ENCODE data around the gene KRTAP12-2. TPM values are rescaled to one million over a fixed set of nuclear protein-coding genes. Genes with fewer than 3 reads are reported as not detected.
"Not testable (repeated sequence)": the region's sequence is repeated elsewhere in the genome, so short reads cannot be mapped to it uniquely, and the experiment has no call there.

The KRTAP12-2 gene
- total RNA-seq, 6 donors from 2014 or later: not detected

DNA sequence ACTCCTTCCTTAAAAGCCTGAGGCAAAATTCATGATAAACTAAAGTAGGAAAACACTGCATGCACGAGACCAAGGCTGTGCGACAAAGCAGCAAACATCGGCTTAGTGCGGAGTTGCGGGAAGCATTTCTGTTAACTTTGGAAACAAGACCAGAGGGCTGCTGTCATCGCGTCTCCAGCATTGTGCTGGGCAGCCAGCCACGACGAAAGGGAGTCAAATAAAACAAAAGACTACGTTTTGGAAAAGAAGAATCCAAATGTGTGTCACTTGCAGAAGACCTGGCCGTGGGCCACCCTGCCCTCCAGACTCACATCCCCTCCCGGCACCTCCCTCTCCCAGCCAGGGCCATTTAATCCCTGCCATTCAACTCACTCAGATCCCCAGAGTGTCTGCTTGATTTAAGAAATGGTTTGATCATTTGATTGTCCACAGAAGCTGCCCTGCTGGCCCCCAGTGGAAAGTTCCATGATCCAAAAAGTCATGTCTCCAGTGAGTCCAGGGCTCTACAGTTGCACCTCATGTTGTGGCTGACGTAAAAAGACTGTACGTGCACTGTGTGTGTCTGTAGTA is 22.9 kb downstream of the KRTAP12-2 start:
- WGBS, 2 donors: 71 to 73% methylated on average over 14 of the region's 14 CpGs
- no peaks in the 10 kb centered on the region for H3K4me1 ChIP-seq
- peaks cover 0 to 17% (median 3%) of the 10 kb centered on the region in 4 donors for H3K9me3 ChIP-seq
- H3K27me3 ChIP-seq: no peaks in the 10 kb centered on the region
- ATAC-seq (ENCODE audit: low FRiP score in 2 of 2): no peak
- no peak overlapping the region for H3K4me3 ChIP-seq
- TF ChIP-seq POLR2A (IDR thresholded peaks at IDR 0.05) (no peak), EP300 (IDR thresholded peaks at IDR 0.05) (no peak), POLR2AphosphoS5 (IDR thresholded peaks at IDR 0.05) (no peak)
- TF ChIP-seq, protein P1, sequence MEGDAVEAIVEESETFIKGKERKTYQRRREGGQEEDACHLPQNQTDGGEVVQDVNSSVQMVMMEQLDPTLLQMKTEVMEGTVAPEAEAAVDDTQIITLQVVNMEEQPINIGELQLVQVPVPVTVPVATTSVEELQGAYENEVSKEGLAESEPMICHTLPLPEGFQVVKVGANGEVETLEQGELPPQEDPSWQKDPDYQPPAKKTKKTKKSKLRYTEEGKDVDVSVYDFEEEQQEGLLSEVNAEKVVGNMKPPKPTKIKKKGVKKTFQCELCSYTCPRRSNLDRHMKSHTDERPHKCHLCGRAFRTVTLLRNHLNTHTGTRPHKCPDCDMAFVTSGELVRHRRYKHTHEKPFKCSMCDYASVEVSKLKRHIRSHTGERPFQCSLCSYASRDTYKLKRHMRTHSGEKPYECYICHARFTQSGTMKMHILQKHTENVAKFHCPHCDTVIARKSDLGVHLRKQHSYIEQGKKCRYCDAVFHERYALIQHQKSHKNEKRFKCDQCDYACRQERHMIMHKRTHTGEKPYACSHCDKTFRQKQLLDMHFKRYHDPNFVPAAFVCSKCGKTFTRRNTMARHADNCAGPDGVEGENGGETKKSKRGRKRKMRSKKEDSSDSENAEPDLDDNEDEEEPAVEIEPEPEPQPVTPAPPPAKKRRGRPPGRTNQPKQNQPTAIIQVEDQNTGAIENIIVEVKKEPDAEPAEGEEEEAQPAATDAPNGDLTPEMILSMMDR (IDR thresholded peaks at IDR 0.05): no peak
- H3K27ac ChIP-seq: no peak overlapping the region
- no peaks in the 10 kb centered on the region for H3K36me3 ChIP-seq
- no peak for DNase-seq

DNA sequence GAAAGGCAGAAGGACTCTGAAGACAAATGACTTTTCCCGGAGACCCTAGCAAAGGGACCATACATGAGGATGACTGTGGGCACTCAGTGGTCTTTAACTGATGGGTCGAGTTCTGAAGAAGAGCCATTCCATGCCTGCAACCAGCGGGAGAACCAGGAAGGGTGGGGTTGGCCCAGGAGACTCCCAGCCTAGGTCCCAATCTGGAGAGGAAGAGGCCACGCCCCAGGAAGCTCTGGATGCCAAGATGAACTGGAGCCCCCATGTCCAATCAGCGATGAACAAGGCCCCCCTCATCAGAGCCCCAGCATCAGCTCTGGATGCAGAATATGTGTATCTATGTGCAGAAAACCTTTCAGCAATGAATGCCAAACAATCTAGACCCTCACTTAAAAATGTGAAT is 26.0 kb downstream of the KRTAP12-2 start:
- Histone ChIP-seq H3K36me3 (no peaks in the 10 kb centered on the region), H3K4me3 (no peak overlapping the region), H3K27ac (no peak overlapping the region), H3K27me3 (no peaks in the 10 kb centered on the region), H3K9me3 (peaks cover 0 to 17% (median 3%) of the 10 kb centered on the region in 4 donors), H3K4me1 (no peaks in the 10 kb centered on the region)
- DNase-seq (no peak), ATAC-seq (ENCODE audit: low FRiP score in 2 of 2) (no peak)
- TF ChIP-seq, protein P1 (IDR thresholded peaks at IDR 0.05): no peak
- TF ChIP-seq EP300 (IDR thresholded peaks at IDR 0.05) (no peak), POLR2AphosphoS5 (IDR thresholded peaks at IDR 0.05) (no peak), POLR2A (IDR thresholded peaks at IDR 0.05) (no peak)
- 81 to 87% methylated on average over 3 to 5 of the region's 5 CpGs for WGBS, 2 donors

DNA sequence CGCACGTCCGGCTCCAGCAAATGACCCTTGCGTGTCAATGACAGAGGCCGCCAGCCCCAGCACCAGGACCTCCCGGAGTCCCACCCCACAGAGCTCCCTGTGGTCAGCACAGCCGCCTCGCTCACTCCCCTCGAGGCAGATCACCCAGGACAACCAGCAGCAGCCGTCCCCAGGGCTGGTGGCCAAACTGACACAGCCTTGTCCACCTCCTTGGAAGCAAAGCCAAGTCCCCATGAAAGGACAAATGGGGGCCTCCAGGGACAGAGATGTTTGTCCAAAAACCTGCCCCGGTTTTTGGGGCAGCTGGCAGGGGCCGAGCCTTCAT is 27.4 kb downstream of the KRTAP12-2 start:
- H3K27me3 ChIP-seq: no peaks in the 10 kb centered on the region
- 89 to 95% methylated on average over 4 to 12 of the region's 12 CpGs for WGBS, 2 donors
- H3K36me3 ChIP-seq: no peaks in the 10 kb centered on the region
- no peaks in the 10 kb centered on the region for H3K4me1 ChIP-seq
- peaks cover 0 to 6% (median 0%) of the 10 kb centered on the region in 4 donors for H3K9me3 ChIP-seq
- no peak overlapping the region for H3K27ac ChIP-seq
- DNase-seq (peak in 1 of 2 donors; percentile 43), ATAC-seq (ENCODE audit: low FRiP score in 2 of 2) (peak in 1 of 2 donors; percentile 8)
- TF ChIP-seq POLR2AphosphoS5 (IDR thresholded peaks at IDR 0.05) (no peak), POLR2A (IDR thresholded peaks at IDR 0.05) (no peak), EP300 (IDR thresholded peaks at IDR 0.05) (no peak)
- TF ChIP-seq, protein P1 (IDR thresholded peaks at IDR 0.05): no peak
- H3K4me3 ChIP-seq: no peak overlapping the region

DNA sequence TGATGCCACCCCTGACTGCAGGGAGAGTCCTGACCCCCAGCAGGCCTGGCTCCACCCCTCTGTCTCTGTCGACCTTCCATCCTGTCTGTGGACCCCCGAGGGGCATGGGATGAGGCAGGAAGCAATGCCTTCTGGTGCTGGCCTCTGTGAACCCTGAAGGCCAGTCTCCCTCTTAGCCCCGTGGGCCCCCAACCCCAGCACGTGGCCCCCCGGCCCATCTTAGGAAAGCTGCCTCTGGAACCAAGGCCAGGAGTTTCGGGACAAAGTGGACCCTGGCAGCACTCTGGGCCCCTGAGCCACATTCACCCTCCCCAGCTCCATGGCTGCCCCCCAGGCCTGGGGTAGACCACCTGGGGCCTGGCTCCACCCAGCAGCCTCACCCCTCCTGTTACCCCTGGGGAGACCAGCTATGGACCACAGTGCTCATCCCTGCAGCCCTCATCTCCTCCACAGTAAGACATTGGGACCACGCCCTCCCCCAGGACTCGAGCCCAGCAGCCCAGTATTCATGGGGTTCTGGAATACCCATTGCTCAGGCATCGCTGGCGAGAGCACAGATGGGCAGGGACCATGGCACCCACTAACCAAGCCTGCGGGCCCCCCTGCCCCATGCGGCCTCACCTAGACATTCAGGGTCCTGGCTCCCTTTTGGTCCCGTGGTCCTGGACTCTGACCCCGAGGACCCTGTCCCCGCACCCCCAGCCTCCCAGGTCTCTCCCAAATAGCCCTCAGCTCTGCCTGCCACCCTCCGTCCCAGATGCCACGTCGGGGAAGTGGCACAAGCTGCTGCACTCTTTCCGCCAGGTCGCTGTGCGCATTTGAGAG is 28.0 kb downstream of the KRTAP12-2 start:
- not testable (repeated sequence) for H3K27me3 ChIP-seq

DNA sequence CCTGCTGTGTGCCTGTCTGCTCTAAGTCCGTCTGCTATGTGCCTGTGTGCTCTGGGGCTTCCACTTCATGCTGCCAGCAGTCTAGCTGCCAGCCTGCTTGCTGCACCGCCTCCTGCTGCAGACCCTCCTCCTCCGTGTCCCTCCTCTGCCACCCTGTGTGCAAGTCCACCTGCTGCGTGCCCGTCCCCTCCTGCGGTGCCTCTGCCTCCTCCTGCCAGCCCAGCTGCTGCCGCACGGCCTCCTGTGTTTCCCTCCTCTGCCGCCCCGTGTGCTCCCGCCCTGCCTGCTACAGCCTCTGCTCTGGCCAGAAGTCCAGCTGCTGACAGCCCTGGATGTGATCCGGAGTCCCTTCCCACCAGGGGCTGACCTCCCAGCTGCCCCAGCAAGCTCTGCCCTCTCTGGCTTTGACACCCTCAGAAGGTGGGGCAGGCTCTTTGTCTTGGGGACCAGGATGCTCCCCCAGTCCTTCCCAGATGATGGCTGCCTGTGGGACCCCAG is 28.8 kb downstream of the KRTAP12-2 start:
- not testable (repeated sequence) for H3K27ac ChIP-seq; H3K9me3 ChIP-seq; H3K4me1 ChIP-seq; H3K36me3 ChIP-seq; H3K4me3 ChIP-seq; ATAC-seq (ENCODE audit: low FRiP score in 2 of 2); H3K27me3 ChIP-seq
- WGBS, 2 donors: 80 to 82% methylated on average over 3 to 8 of the region's 12 CpGs
- peak in 1 of 2 donors; percentile 65 for DNase-seq

More for the DNA sequence above, 28.0 kb downstream of the KRTAP12-2 start:
- H3K27ac ChIP-seq, H3K4me1 ChIP-seq, H3K9me3 ChIP-seq, H3K4me3 ChIP-seq, H3K36me3 ChIP-seq: not testable (repeated sequence)
- 91 to 100% methylated on average over 2 to 14 of the region's 21 CpGs for WGBS, 2 donors
- ATAC-seq (ENCODE audit: low FRiP score in 2 of 2) (peak in 1 of 2 donors; percentile 6), DNase-seq (peak in 1 of 2 donors; percentile 61)
